GM12891 (cell line): Measurements from ENCODE around the gene KCNN2.

Experiments used
- POLR2A ChIP-seq: IDR thresholded peaks from 2 replicates; pipeline ENCODE4 v1.6.1; 2011; ENCODE audit warnings: low read depth, low read length, control low read depth
- POLR2AphosphoS5 ChIP-seq: IDR thresholded peaks from 2 replicates; pipeline ENCODE4 v1.6.1; 2011; ENCODE audit warnings: low read depth, low read length, control low read depth

GRCh38 chr5:114387433-114387832, 25.6 kb downstream of the KCNN2 start:
- TF ChIP-seq POLR2AphosphoS5 (no peak), POLR2A (no peak)
